ENCODE measurements around the gene NDRG4. TPM values are rescaled to one million over a fixed set of nuclear protein-coding genes. Genes with fewer than 3 reads are reported as not detected.

Gene NDRG4, protein sequence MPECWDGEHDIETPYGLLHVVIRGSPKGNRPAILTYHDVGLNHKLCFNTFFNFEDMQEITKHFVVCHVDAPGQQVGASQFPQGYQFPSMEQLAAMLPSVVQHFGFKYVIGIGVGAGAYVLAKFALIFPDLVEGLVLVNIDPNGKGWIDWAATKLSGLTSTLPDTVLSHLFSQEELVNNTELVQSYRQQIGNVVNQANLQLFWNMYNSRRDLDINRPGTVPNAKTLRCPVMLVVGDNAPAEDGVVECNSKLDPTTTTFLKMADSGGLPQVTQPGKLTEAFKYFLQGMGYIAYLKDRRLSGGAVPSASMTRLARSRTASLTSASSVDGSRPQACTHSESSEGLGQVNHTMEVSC
- total RNA-seq: 10 to 100 TPM; 10.7 to 18.7 TPM
- polyA plus RNA-seq: 10 to 100 TPM in 1 of 2 donors, 1 to 10 TPM in 1; 5.3 to 17.8 TPM
- long read RNA-seq, donor 1, transcript NDRG4-219 (1 exons, 2,700 nt): major isoform, 8 of 10 reads
- long read RNA-seq, donor 1, partial matches to known transcripts: 0 of 10 reads
- long read RNA-seq, donor 1, other reads (novel, unspliced or antisense): 0 of 10 reads
- long read RNA-seq, donor 2, partial matches to known transcripts: 0 of 1 reads
- long read RNA-seq, donor 2, other reads (novel, unspliced or antisense): 0 of 1 reads
- long read RNA-seq, donor 3, partial matches to known transcripts: 0 of 2 reads
- long read RNA-seq, donor 3, other reads (novel, unspliced or antisense): 0 of 2 reads
- long read RNA-seq, donor 4, partial matches to known transcripts: 0 of 4 reads
- long read RNA-seq, donor 4, other reads (novel, unspliced or antisense): 0 of 4 reads
- long read RNA-seq, donor 5, transcript NDRG4-219 (1 exons, 2,700 nt): major isoform, 7 of 7 reads
- long read RNA-seq, donor 5, partial matches to known transcripts: 0 of 7 reads
- long read RNA-seq, donor 5, other reads (novel, unspliced or antisense): 0 of 7 reads

DNA sequence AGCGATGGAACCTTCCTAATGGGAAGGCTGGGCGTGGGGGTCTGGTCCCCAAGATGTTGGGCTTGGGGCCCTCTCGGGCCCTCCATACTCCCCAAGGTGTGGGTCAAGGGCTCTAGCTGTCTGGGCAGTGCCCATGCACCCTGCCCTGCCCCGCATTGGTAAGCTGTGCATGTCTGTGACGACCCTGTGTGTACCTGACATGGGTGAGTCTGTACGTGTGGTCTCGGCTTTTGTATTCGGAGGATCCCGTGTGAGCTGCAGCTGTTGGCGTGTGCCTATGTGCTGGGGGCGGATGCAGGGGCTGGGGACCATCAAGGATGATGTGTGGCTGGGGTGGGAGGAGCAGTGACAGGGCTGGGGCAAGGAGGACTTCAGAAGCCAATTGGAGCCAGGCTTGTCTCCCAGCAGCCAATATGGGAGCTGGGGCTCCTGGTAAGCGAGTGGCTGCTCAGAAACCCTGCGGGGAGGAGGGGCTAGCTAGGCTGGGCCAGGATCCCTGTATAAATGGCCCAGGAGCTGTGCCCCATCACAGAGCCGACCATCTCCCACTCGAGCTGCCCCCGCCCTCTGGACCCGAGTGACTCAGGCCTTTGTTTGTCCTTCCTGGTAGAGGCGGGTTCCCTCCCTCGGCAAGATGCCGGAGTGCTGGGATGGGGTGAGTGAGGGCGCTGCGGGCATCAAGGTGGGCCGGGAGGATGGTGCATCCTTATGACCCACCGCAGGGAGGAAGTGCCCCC is at the start of gene NDRG4:
Gene NDRG4, plus strand, starts transcription at position 529 of the 737 bp plus-strand sequence. Its CDS starts 106 bp downstream, at position 635.
- Histone ChIP-seq H3K27me3 (ENCODE audit: control insufficient read depth in 3 of 3, insufficient read depth in 3 of 3, low read length in 2 of 3) (peaks cover 0 to 9% (median 6%) of the 10 kb centered on the region in 3 donors), H3K4me3 (no peak within 1 kb of the TSS), H3K27ac (ENCODE audit: low read depth in 1 of 2, low read length in 1 of 2) (no peak within 1 kb of the TSS), H3K9me3 (ENCODE audit: control insufficient read depth in 4 of 4, insufficient read depth in 3 of 4, low read length in 3 of 4) (no peaks in the 10 kb centered on the region), H3K36me3 (ENCODE audit: control insufficient read depth in 4 of 4, insufficient read depth in 4 of 4, low read length in 4 of 4) (no peaks in the 10 kb centered on the region), H3K4me1 (ENCODE audit: control insufficient read depth in 5 of 5, insufficient read depth in 5 of 5, low read length in 5 of 5) (peaks cover 0 to 11% (median 7%) of the 10 kb centered on the region in 5 donors), H3K9ac (ENCODE audit: insufficient read depth in 1 of 2, low read length in 2 of 2) (no peak within 1 kb of the TSS)
- WGBS, 2 donors: 37 to 45% methylated on average over 22 to 24 of the region's 24 CpGs
- TF ChIP-seq, protein P1, sequence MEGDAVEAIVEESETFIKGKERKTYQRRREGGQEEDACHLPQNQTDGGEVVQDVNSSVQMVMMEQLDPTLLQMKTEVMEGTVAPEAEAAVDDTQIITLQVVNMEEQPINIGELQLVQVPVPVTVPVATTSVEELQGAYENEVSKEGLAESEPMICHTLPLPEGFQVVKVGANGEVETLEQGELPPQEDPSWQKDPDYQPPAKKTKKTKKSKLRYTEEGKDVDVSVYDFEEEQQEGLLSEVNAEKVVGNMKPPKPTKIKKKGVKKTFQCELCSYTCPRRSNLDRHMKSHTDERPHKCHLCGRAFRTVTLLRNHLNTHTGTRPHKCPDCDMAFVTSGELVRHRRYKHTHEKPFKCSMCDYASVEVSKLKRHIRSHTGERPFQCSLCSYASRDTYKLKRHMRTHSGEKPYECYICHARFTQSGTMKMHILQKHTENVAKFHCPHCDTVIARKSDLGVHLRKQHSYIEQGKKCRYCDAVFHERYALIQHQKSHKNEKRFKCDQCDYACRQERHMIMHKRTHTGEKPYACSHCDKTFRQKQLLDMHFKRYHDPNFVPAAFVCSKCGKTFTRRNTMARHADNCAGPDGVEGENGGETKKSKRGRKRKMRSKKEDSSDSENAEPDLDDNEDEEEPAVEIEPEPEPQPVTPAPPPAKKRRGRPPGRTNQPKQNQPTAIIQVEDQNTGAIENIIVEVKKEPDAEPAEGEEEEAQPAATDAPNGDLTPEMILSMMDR (IDR thresholded peaks at IDR 0.05; ENCODE audit: control extremely low read depth, extremely low read depth): no peak
- DNase-seq (peak; percentile 76 to 79 (median 78)), ATAC-seq (ENCODE audit: insufficient read depth, low FRiP score) (peak; percentile 15)

DNA sequence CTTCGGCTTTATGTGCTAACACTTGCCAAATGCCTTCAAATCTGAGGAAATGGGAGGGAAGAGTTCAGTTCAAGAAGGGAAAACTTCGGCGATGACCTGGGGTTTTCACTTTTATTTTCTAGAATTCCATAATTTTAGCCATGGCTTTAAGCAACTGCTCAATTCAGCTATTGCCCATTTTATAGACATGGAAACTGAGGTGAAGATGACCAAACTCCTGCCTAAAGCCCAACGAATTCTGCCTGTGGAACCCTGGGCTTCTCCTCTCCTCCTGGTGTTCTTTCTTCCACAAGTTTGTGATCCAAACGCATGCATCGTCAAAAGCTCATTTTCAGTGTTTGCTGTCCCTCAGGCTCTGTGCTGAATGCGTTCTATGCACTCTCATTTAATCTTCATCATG is 49.4 kb upstream of the NDRG4 start:
- H3K4me3 ChIP-seq: no peak overlapping the region
- TF ChIP-seq, protein P1 (IDR thresholded peaks at IDR 0.05; ENCODE audit: control extremely low read depth, extremely low read depth): no peak
- no peak overlapping the region for H3K27ac ChIP-seq (ENCODE audit: low read depth in 1 of 2, low read length in 1 of 2)
- DNase-seq (no peak), ATAC-seq (ENCODE audit: insufficient read depth, low FRiP score) (no peak)
- WGBS, 2 donors: 83 to 93% methylated on average over 7 of the region's 7 CpGs
- no peak overlapping the region for H3K9ac ChIP-seq (ENCODE audit: insufficient read depth in 1 of 2, low read length in 2 of 2)
- H3K9me3 ChIP-seq (ENCODE audit: control insufficient read depth in 4 of 4, insufficient read depth in 3 of 4, low read length in 3 of 4): peaks cover 0 to 1% (median 0%) of the 10 kb centered on the region in 4 donors
- H3K4me1 ChIP-seq (ENCODE audit: control insufficient read depth in 5 of 5, insufficient read depth in 5 of 5, low read length in 5 of 5): peaks cover 0 to 1% (median 0%) of the 10 kb centered on the region in 5 donors
- peaks cover 0 to 7% (median 3%) of the 10 kb centered on the region in 3 donors for H3K27me3 ChIP-seq (ENCODE audit: control insufficient read depth in 3 of 3, insufficient read depth in 3 of 3, low read length in 2 of 3)
- H3K36me3 ChIP-seq (ENCODE audit: control insufficient read depth in 4 of 4, insufficient read depth in 4 of 4, low read length in 4 of 4): no peaks in the 10 kb centered on the region

DNA sequence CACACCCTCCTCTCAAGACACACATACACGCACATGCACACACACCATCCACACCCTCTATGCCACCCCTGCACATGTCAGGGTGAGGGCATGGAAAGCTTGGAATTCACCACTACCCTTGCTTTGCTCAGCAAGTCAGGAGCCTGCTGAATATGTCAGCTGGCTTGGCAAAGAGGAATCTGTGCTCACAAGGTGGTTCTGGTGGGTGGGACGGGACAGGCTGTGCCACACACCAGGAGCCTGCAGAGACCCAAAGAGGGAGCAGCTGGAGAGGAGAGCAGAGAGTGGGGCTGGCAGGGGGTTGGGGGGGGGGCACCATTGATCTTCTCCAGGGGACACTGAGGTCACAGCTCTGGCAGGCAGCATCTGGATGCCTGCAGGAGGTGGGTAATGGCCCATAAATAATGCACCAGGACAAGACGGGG is 48.7 kb upstream of the NDRG4 start:
- Histone ChIP-seq H3K9me3 (ENCODE audit: control insufficient read depth in 4 of 4, insufficient read depth in 3 of 4, low read length in 3 of 4) (peaks cover 0 to 1% (median 0%) of the 10 kb centered on the region in 4 donors), H3K9ac (ENCODE audit: insufficient read depth in 1 of 2, low read length in 2 of 2) (no peak overlapping the region), H3K36me3 (ENCODE audit: control insufficient read depth in 4 of 4, insufficient read depth in 4 of 4, low read length in 4 of 4) (no peaks in the 10 kb centered on the region), H3K27me3 (ENCODE audit: control insufficient read depth in 3 of 3, insufficient read depth in 3 of 3, low read length in 2 of 3) (peaks cover 0 to 7% (median 3%) of the 10 kb centered on the region in 3 donors), H3K4me3 (no peak overlapping the region), H3K4me1 (ENCODE audit: control insufficient read depth in 5 of 5, insufficient read depth in 5 of 5, low read length in 5 of 5) (peaks cover 0 to 3% (median 0%) of the 10 kb centered on the region in 5 donors), H3K27ac (ENCODE audit: low read depth in 1 of 2, low read length in 1 of 2) (peak overlapping the region in 1 of 2 donors; percentile 58)
- 80 to 81% methylated on average over 3 of the region's 3 CpGs for WGBS, 2 donors
- ATAC-seq (ENCODE audit: insufficient read depth, low FRiP score): no peak
- TF ChIP-seq, protein P1 (IDR thresholded peaks at IDR 0.05; ENCODE audit: control extremely low read depth, extremely low read depth): no peak
- DNase-seq: no peak

Data from lung (tissue), 16 donors.